Adrenal gland (tissue), 12 donors: ENCODE measurements around the gene GSTCD. TPM values are rescaled to one million over a fixed set of nuclear protein-coding genes. Genes with fewer than 3 reads are reported as not detected.

Experiments
- DNase-seq, 7 donors: peaks; one replicate each; pipeline ENCODE4 v3.0.0-alpha.2; 2019 to 2020
- H3K27ac ChIP-seq, 5 donors: fragments of 200-600 bp; sonication (generic) in 4 of 5; 1 replicate in 3 of 5; 2 replicates in 2 of 5; pipeline versions ENCODE4 v1.5.1 to v1.8.0; 2016 to 2020; ENCODE audit warnings: mild to moderate bottlenecking in 1 of 5
- H3K27me3 ChIP-seq: fragments of 200-600 bp; 2 replicates; pipeline ENCODE4 v1.8.0; 2021
- H3K36me3 ChIP-seq, 2 donors: fragments of 200-600 bp; replicated peaks in 1 of 2; 1 replicate in 1 of 2; 2 replicates in 1 of 2; pipeline versions ENCODE4 v1.5.1 to v1.8.0; 2018 to 2022
- H3K4me1 ChIP-seq, 2 donors: fragments of 200-600 bp; replicated peaks in 1 of 2; 1 replicate in 1 of 2; 2 replicates in 1 of 2; pipeline versions ENCODE4 v1.5.1 to v1.8.0; 2018 to 2021
- H3K4me3 ChIP-seq, 4 donors: fragments of 200-600 bp; sonication (generic) in 3 of 4; one replicate each; pipeline ENCODE4 v1.5.1; 2016 to 2018
- H3K9me3 ChIP-seq, 3 donors: fragments of 200-600 bp; sonication (generic) in 1 of 3; replicated peaks in 1 of 3; 1 replicate in 2 of 3; 2 replicates in 1 of 3; pipeline versions ENCODE4 v1.5.1 to v1.8.0; 2016 to 2021
- CTCF ChIP-seq, 6 experiments: fragments of 450-650 bp in 4 of 6; fragments of 200-600 bp in 2 of 6; sonication (generic) in 1 of 6; IDR thresholded peaks; 1 replicate in 5 of 6; 2 replicates in 1 of 6; pipeline versions ENCODE4 v1.5.1 to v1.8.0; 2016 to 2021; ENCODE audit warnings: antibody characterized with exemption in 6 of 6, mild to moderate bottlenecking in 2 of 6, moderate library complexity in 1 of 6
- POLR2A ChIP-seq, 2 donors: fragments of 450-650 bp; IDR thresholded peaks; one replicate each; pipeline ENCODE4 v1.6.1; 2017; ENCODE audit warnings: antibody characterized with exemption in 2 of 2, mild to moderate bottlenecking in 2 of 2, moderate library complexity in 1 of 2
- WGBS, 4 donors: extraction: QIAGEN DNeasy Blood & Tissue Kit in 2 of 4; methylation state at CpG; one replicate each; pipeline versions ENCODE4 v1.1.5 to v1.1.7; 2013 to 2017; 5-methylcytosine and 5-hydroxymethylcytosine counted together
- intact Hi-C, 2 donors: fragments of 100-400 bp; cut with DNase I; formaldehyde crosslinking; loops; one replicate each; pipeline versions ENCODE4 v1.14.1 to v1.15.0; 2022 to 2023
- polyA plus RNA-seq, 3 donors: library from polyadenylated mRNA; stranded (reverse); fragments of 200-250 nt in 2 of 3; fragments of 350-450 nt in 1 of 3; fragmentation: Illumina TruSeq in 1 of 3; extraction: RNeasy Lipid Tissue Mini Kit (QIAGEN cat#74804) in 1 of 3; gene quantifications; one replicate each; pipeline ENCODE4 v1.2.3, GENCODE V29; 2013 to 2014
- total RNA-seq, 9 donors: library from RNA; depleted of rRNA in 4 of 9; stranded (reverse); fragments of >200 nt in 4 of 9; fragments of 120-200 nt in 1 of 9; fragmentation: NEBNext Ultra II Directional in 1 of 9; extraction: Animal tissue kit (Norgen Biotek cat#: 25700) in 1 of 9; gene quantifications; one replicate each; pipeline versions ENCODE4 v1.1.0 to v1.2.4, GENCODE V29; 2013 to 2023
- donor health status: healthy with polysubstance abuse.
- donor health status: Bipolar disorder and iron deficiency.
- donor health status: DM: yes; HTN: yes; CAD: no.
- donor health status: DM: no; HTN: no; CAD: no.
- donor health status: DM: no; HTN: no; CAD: no.
- donor health status: DM: yes; HTN: yes; CAD: no.

The GSTCD gene
- total and polyA plus RNA-seq, 12 donors, result 0.88 to 13.8 (median 6.7) TPM

GRCh38 chr4:105797225-105797624 lies 88.6 kb downstream of the GSTCD start:
- intact Hi-C loops, result no loop called here
- no peaks in the 10 kb centered on the region for H3K9me3 ChIP-seq
- WGBS, 4 donors, result 94 to 100% (median 99%) methylated on average over 1 of the region's 1 CpG
- no peaks in the 10 kb centered on the region for H3K4me1 ChIP-seq
- H3K27me3 ChIP-seq, result no peaks in the 10 kb centered on the region
- no peak overlapping the region for H3K4me3 ChIP-seq
- no peak overlapping the region for H3K27ac ChIP-seq
- no peak for TF ChIP-seq CTCF (IDR thresholded peaks at IDR 0.05)
- no peak for TF ChIP-seq POLR2A (IDR thresholded peaks at IDR 0.05)
- DNase-seq, result no peak
- no peaks in the 10 kb centered on the region for H3K36me3 ChIP-seq

GRCh38 chr4:105805501-105806120 lies 97.0 kb downstream of the GSTCD start:
- H3K27me3 ChIP-seq, result no peaks in the 10 kb centered on the region
- intact Hi-C loops, result no loop called here
- no peak overlapping the region for H3K27ac ChIP-seq
- 93 to 100% (median 97%) methylated on average over 1 of the region's 1 CpG for WGBS, 4 donors
- H3K36me3 ChIP-seq, result no peaks in the 10 kb centered on the region
- H3K4me3 ChIP-seq, result no peak overlapping the region
- DNase-seq, result no peak
- H3K9me3 ChIP-seq, result no peaks in the 10 kb centered on the region
- TF ChIP-seq CTCF (IDR thresholded peaks at IDR 0.05) (no peak), POLR2A (IDR thresholded peaks at IDR 0.05) (no peak)
- peaks cover 0 to 17% of the 10 kb centered on the region in 2 donors for H3K4me1 ChIP-seq

GRCh38 chr4:105807496-105807895 lies 98.9 kb downstream of the GSTCD start:
- WGBS, 4 donors, result 90 to 100% (median 94%) methylated on average over 2 of the region's 2 CpGs
- Histone ChIP-seq H3K4me1 (peaks cover 0 to 17% of the 10 kb centered on the region in 2 donors), H3K36me3 (no peaks in the 10 kb centered on the region), H3K27ac (no peak overlapping the region), H3K9me3 (no peaks in the 10 kb centered on the region), H3K4me3 (no peak overlapping the region), H3K27me3 (no peaks in the 10 kb centered on the region)
- DNase-seq, result no peak
- no peak for TF ChIP-seq CTCF (IDR thresholded peaks at IDR 0.05)
- TF ChIP-seq POLR2A (IDR thresholded peaks at IDR 0.05), result no peak
- intact Hi-C loops, result no loop called here

GRCh38 chr4:105808030-105808749 lies 99.6 kb downstream of the GSTCD start:
- H3K27ac ChIP-seq, result peak overlapping the region in 1 of 5 donors; percentile 51

More at GRCh38 chr4:105808030-105808749, 99.6 kb downstream of the GSTCD start:
- H3K4me1 ChIP-seq, result peaks cover 0 to 17% of the 10 kb centered on the region in 2 donors
- no peaks in the 10 kb centered on the region for H3K9me3 ChIP-seq
- no peak for DNase-seq
- no peaks in the 10 kb centered on the region for H3K36me3 ChIP-seq
- WGBS, 4 donors, result 41 to 66% (median 55%) methylated on average over 3 of the region's 3 CpGs
- no peaks in the 10 kb centered on the region for H3K27me3 ChIP-seq
- intact Hi-C loops, result no loop called here
- H3K4me3 ChIP-seq, result peak overlapping the region in 1 of 4 donors; percentile 53
- TF ChIP-seq POLR2A (IDR thresholded peaks at IDR 0.05), result no peak
- TF ChIP-seq CTCF (IDR thresholded peaks at IDR 0.05), result no peak
